ENCODE measurements around the gene FOXL1.
A peak's percentile ranks its signal among the peaks of the same experiment; 100 is the strongest.

The FOXL1 gene

GRCh38 chr16:86568677-86569623, 9.4 kb upstream of the FOXL1 start:
- DNase-seq = no peak

- DNase-seq = no peak
Measured at GRCh38 chr16:86569701-86570447, 8.5 kb upstream of the FOXL1 start.

DNA sequence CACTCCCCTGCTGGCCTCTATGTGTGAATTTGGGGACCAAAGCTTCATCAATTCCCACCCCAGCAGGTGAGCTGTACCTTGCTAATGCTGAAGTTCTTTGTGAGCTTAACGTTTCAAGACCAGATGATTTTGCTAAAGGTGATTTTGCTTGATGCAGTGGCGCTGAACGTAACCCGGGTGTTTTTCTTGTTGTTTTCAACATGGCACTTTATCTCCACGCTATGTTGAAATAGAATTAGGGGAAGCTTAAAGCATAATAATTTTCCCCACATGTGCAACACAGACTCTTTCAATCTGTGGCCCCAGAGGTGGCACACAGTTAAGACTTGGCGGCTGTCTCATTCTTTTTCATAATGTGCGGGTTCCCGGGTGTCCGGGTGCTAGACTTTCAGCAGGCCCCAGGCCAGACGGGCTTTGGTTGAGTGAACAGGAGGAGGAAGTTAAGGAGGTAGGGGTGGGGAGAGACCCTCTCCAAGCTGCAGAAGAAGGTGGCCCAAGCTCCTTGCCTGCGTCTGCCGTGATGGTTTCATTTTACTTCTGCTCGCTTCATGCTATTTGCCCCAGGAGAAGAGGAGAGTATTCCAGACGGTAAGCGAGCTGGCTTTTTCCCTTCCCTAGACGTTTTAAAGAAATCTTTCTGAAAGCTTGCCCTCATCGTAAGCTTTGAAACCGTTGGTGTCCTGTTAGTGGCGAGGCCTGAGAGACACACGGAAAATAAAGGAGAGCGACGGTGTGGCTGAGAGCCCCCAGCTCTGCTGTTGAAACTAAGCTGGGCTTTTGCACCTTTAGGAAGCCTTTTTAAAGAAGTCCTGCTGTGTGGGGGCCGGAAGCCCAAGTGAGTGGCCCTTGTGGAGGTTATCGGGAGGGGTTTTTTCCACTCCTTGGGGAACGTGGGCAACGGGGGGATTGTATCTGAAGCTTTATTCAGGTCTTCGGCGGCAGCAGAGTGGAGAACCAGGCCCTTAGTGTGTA, 7.5 kb upstream of the FOXL1 start:
- peak; percentile 25 for DNase-seq

DNA sequence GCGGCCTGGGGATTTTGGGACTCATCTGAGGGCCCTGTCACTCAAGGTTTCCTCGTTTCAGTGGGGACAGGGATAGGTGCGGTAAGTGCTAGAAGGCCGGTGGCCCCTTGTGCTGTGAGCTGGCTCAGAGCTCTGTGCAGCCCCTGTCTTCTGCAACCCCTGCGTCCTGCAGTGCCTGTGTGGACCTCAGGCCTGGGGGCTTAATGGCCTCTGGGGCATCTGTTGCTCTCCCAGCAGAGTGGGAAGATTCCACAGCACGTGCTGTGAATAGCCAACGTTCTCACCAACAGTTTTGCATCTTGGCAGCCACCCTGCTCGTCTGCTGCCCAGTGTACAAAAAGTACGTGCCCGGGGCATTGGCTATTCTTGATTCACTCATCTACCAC, 6.8 kb upstream of the FOXL1 start:
- peak; percentile 15 for DNase-seq

DNA sequence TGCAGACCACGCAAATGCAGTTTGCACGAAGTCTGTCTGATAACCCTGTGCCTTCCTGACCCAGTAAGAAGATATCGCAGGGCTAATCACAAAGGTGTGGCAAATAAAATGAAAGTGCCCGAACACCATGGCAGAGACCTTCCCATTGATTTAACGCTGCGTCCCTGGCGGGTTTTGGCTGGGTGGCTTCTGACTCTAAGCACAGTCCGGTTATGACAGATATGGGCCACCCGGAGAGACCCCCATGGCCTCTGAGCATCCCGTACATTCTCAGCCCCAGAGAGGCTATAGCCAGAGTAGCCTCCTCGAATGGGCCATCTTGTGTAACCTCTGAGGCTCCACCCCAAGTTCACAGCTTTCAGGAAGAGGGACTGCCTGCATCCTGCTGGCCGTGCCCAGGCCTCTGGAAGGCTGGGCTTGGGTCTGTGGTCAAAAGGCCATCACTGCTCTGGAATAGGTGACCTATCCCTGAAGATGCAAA, 6.3 kb upstream of the FOXL1 start:
- peak; percentile 47 for DNase-seq

- no peak for DNase-seq
Measured at GRCh38 chr16:86572606-86573005, 5.7 kb upstream of the FOXL1 start.

DNA sequence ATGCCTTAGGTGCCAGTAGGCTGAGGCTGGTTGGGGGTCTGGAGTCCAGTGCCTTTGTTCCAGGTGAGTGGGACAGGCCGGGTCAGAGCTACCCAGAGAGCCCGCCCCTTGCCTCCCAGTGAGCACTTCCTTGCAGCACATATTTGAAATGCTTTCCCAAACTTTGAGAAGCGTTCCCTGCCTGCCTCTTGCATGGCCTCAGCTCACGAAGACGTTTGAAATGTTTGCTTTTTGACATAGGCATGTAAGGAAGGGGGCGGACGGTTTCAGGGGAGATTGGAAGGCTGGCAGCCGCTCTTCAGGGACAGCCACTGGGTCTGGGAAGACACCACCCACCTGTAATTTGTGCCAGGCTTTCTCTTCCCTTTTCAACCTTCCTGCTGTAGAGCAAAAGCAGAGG, 5.1 kb upstream of the FOXL1 start:
- peak; percentile 96 for DNase-seq

DNA sequence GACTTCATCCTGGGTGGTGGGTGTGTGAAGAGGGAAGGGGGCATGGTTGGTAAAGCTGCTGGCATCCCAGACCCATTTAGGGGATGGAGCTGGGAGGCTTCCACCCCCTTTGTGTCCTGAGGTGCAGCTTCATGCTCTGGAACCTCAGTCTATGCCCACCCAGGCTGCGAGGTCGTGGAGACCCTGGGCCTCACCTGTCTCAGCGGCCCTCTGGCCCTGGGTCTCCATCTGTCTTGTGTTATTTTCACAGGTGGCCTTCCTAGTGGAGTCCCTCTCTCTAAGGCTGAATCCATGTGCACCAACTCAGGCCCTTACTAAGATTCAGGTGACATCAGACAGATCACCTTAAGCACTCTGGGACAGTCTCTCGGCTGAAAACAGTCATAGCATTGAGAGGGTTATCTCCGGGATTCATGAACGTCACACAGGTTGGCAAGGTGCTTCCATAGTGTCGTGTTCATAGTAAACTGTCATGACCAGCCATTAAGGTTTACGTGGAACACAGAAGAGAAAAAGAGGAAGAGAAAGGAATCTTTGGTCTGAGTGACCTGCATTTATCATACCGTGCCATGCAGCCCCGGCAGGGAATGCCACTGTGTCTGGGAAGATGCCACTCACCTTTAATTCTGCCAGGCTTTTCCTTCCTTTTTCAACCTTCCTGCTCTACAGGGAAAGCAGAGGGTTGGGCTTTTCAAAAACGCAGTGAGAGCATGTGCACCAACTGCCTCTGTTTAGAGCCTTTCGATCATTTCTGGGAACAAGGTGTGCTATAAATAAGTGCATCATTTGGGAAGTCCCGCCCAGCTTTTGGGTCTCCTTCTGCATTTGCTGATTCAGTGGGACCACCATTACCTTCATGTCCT, 4.5 kb upstream of the FOXL1 start:
- DNase-seq = no peak

DNA sequence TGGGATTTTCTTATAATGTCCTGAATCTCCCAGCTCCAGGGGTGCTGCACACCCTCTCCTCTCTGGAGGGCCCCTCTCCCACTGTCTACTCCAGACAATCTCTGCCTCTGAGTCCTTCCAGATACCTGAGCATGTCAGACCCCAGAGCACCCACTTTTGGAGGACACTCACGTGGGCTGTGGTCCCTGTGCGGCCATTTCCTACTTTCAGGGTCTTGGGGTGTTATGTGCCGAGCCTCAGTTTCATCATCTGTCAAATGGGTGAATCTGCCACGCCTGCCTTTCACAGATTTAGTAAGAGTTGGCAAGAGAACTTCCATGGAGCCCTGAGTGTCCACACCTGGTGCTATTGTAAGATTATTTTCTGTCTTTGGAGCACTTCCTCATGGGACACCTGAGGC, 3.7 kb upstream of the FOXL1 start:
- no peak for DNase-seq

DNA sequence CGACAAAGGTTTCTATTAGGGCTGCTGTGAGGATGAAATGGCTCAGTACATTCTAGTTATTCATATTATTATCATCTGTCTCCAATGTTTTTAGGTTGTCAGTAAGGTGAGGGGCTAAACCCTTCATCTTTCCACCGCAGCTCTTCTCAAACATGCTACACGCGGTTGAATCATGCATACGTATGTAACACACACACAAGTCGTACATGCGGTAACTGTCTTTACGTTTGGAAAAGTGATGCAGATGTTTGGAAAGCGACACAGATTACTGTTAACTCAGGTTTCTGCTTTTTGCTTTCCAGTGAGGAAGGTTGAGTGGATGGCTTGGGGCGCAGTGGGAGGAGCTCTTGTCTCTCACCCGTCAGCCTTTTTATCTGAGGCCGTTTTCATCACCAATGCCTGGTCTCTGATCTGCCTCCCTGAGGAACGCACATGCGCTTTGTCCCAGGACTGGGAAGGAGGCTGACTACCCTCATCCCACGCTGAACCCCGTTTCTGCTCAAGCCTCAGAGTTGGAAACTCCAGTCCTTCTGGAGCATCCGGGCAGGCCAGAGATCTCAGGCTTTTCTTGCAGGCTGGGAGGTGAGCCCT, 3.2 kb upstream of the FOXL1 start:
- no peak for DNase-seq

DNA sequence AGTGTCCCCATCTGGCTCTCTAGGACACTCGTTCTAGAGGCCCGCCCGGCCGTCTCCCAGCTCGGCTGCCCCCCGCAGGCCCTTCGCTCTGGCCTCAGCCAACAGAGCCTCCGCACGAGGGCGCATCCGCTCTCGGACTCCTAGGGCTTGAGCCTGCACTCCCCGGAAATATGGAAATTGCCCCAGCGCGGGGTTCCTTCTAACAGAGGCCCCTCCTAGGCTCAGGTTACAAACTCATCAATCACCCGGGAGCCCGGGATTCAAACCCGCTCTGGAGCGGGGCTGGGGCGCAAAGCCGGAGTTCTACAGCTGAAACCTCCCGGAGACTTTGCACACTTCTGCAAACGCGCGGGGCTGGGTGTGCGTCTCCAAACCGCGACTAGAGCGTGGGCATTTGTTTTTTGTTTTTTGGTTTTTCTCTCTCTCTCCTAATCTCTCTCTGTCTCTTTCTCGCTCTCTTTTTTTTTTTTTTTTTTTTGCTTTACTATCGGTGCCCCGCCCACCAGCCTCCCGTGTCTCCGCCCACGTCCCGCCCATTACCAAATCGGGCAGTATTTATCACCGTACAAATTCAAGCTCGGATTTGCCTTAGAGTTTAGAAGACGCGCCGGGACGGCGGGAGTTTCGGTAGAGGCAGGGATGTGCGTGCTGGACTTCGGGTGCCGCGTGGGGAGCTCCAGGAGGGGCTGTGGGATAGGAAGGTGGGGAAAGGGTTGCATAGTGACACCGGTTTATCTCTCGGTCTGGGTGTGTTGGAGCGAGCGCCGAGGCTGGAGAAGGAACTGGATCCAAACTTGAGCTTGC, 2.4 kb upstream of the FOXL1 start:
- peak; percentile 97 for DNase-seq

- no peak for DNase-seq
Measured at GRCh38 chr16:86576591-86577313, 1.6 kb upstream of the FOXL1 start.

- peak; percentile 71 for DNase-seq
Measured at GRCh38 chr16:86577314-86577971, 906 bp upstream of the FOXL1 start.

DNA sequence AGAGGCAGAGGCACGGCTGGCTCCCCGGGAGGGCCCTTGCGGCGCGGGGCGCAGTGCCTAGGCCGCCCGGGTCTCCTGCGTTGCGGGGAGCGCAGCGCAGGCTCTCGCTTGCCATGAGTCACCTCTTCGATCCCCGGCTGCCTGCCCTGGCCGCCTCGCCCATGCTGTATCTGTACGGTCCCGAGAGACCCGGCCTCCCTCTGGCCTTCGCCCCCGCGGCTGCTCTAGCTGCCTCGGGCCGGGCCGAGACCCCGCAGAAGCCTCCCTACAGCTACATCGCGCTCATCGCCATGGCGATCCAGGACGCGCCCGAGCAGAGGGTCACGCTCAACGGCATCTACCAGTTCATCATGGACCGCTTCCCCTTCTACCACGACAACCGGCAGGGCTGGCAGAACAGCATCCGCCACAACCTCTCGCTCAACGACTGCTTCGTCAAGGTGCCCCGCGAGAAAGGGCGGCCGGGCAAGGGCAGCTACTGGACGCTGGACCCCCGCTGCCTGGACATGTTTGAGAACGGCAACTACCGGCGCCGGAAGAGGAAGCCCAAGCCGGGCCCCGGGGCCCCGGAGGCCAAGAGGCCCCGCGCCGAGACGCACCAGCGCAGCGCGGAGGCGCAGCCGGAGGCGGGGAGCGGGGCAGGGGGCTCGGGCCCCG, 390 bp downstream of the FOXL1 start:
- peak; percentile 85 for DNase-seq

GRCh38 chr16:86579268-86580062, 1.1 kb downstream of the FOXL1 start:
- peak; percentile 55 for DNase-seq

DNA sequence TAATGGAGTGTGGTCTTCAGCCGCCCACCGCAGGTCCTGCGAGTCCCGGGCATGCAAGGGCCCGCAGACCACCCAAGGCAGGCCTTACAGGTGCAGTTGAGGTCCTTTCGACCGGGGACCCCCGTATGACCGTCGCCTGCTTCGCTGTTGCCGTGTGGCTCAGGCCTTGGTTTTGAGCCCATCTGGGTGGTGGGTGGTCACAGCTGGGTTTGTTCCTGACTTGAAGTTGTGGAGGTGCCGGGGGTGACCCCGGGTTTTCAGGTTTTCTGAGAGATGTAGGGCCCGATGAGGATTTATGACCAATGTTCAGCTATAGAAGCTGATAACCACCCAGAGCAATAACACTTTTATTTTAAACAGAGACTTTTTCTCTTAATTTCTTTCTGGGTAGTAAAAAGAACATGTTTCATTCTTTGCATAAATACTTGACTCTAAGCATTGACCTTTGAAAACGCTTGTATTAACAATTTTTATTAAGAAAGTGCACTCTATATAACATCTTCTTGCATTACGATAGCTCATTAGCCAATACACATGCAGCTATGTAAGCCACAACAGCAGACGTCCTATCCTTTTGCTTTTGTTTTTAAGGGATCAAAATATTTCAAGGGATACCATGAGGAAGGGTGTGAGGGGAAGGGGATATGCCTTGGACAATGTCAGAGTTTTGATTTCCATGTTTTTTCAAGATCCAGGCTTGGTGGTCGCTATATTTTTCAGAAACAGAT, 1.9 kb downstream of the FOXL1 start:
- peak; percentile 18 for DNase-seq

GRCh38 chr16:86580791-86581170, 2.4 kb downstream of the FOXL1 start:
- no peak for DNase-seq
